Kidney (tissue), 14 donors: ENCODE results near the gene MXI1. TPM values are rescaled to one million over a fixed set of nuclear protein-coding genes. Genes with fewer than 3 reads are reported as not detected.
A peak's percentile ranks its signal among the peaks of the same experiment; 100 is the strongest.

Experiments used
- DNase-seq, 5 donors: peaks; one replicate each; pipeline ENCODE4 v3.0.0-alpha.2; 2013 to 2020
- FAIRE-seq: peaks from 2 replicates; lab custom pipeline; 2012; peaks lifted over from hg19 to GRCh38; lab: Jason Lieb, UNC
- H3K27ac ChIP-seq, 2 donors: one replicate each; pipeline ENCODE4 v1.7.0; 2013; ENCODE audit warnings: low read depth in 2 of 2, low read length in 2 of 2, inconsistent platforms in 1 of 2
- H3K27me3 ChIP-seq: one replicate; pipeline ENCODE4 v1.7.1; 2013; ENCODE audit warnings: low read length, inconsistent platforms; ENCODE audit not compliant: control insufficient read depth, insufficient read depth
- H3K36me3 ChIP-seq, 3 donors: one replicate each; pipeline versions ENCODE4 v1.7.0 to v1.7.1; 2013; ENCODE audit warnings: low read length in 3 of 3, control low read depth in 1 of 3, inconsistent platforms in 1 of 3; ENCODE audit not compliant: insufficient read depth in 3 of 3, control insufficient read depth in 2 of 3
- H3K4me1 ChIP-seq, 3 donors: one replicate each; pipeline versions ENCODE4 v1.7.0 to v1.7.1; 2013; ENCODE audit warnings: low read length in 3 of 3, inconsistent platforms in 1 of 3, low read depth in 1 of 3; ENCODE audit not compliant: control insufficient read depth in 2 of 3, insufficient read depth in 2 of 3
- H3K4me3 ChIP-seq, 3 donors: one replicate each; pipeline versions ENCODE4 v1.7.0 to v1.8.1; 2013; ENCODE audit warnings: low read length in 3 of 3, control low read depth in 1 of 3, inconsistent platforms in 1 of 3
- H3K9ac ChIP-seq, 3 donors: one replicate each; pipeline versions ENCODE4 v1.7.0 to v1.7.1; 2013; ENCODE audit warnings: low read length in 3 of 3, control low read depth in 1 of 3, inconsistent platforms in 1 of 3
- H3K9me3 ChIP-seq, 3 donors: one replicate each; pipeline versions ENCODE4 v1.7.0 to v1.7.1; 2013; ENCODE audit warnings: low read length in 3 of 3, control low read depth in 1 of 3, inconsistent platforms in 1 of 3; ENCODE audit not compliant: control insufficient read depth in 2 of 3, insufficient read depth in 1 of 3
- CTCF ChIP-seq: IDR thresholded peaks from 3 replicates; pipeline ENCODE4 v1.5.1; 2012; ENCODE audit warnings: mild to moderate bottlenecking, moderate library complexity, borderline replicate concordance; ENCODE audit not compliant: insufficient read depth; ENCODE audit errors: extremely low read depth
- intact Hi-C: fragments of 100-400 bp; cut with DNase I; formaldehyde crosslinking; loops from one replicate; pipeline ENCODE4 v1.11.1; 2022
- polyA plus RNA-seq: library from polyadenylated mRNA; stranded (reverse); fragments of 350-450 nt; fragmentation: Illumina TruSeq; extraction: RNeasy Lipid Tissue Mini Kit (QIAGEN cat#74804); gene quantifications from one replicate; pipeline ENCODE4 v1.2.3, GENCODE V29; 2014; ENCODE audit warnings: low read depth, low replicate concordance; ENCODE audit not compliant: insufficient read depth
- total RNA-seq: library from RNA; stranded (reverse); fragmentation: NEBNext Ultra II Directional; extraction: Animal tissue kit (Norgen Biotek cat#: 25700); gene quantifications from one replicate; pipeline ENCODE4 v1.2.1, GENCODE V29; 2021
- donor health status: control.
- donor health status: control.
- donor health status: control.
- donor health status: control.
- donor health status: control.
- donor health status: DM: yes; HTN: yes; CAD: no.
- donor health status: Normal renal cell carcinoma (clear cell type).

The MXI1 gene
- total and polyA plus RNA-seq, 2 donors from 2014 or later, result 27.6 to 29.0 TPM

GRCh38 chr10:110304780-110305421 lies 97.5 kb downstream of the MXI1 start, which contains the start of gene SMNDC1:
TSS of gene SMNDC1 (minus strand) at chr10:110304920. CDS start at chr10:110303587, 1,333 bp downstream.
- H3K4me3 ChIP-seq, result peak within 1 kb of the TSS; percentile 77 to 96 (median 93)
- peaks cover 2 to 32% (median 8%) of the 10 kb centered on the region in 3 donors for H3K36me3 ChIP-seq
- H3K27ac ChIP-seq, result peak within 1 kb of the TSS; percentile 90 to 91
- H3K27me3 ChIP-seq, result no peaks in the 10 kb centered on the region
- TF ChIP-seq CTCF, result no peak
- intact Hi-C loops, result no loop called here
- no peaks in the 10 kb centered on the region for H3K9me3 ChIP-seq
- FAIRE-seq (peak; percentile 92), DNase-seq (peak; percentile 99)
- H3K9ac ChIP-seq, result peak within 1 kb of the TSS; percentile 42 to 99 (median 43)
- H3K4me1 ChIP-seq, result peaks cover 0 to 25% (median 12%) of the 10 kb centered on the region in 3 donors

GRCh38 chr10:110305767-110306451 lies 98.5 kb downstream of the MXI1 start:
- Histone ChIP-seq H3K9me3 (no peaks in the 10 kb centered on the region), H3K27me3 (no peaks in the 10 kb centered on the region), H3K27ac (no peak overlapping the region), H3K36me3 (peaks cover 2 to 26% (median 4%) of the 10 kb centered on the region in 3 donors), H3K4me3 (peak overlapping the region in 2 of 3 donors; percentile 4 to 7), H3K4me1 (peaks cover 0 to 20% (median 8%) of the 10 kb centered on the region in 3 donors), H3K9ac (peak overlapping the region in 1 of 3 donors; percentile 3)
- intact Hi-C loops, result no loop called here
- peak; percentile 62 for TF ChIP-seq CTCF
- FAIRE-seq, result peak; percentile 88
- DNase-seq, result peak in 4 of 5 donors; percentile 48 to 83 (median 69)

- intact Hi-C loops, result no loop called here
These were observed 99.0 kb downstream of the MXI1 start for GRCh38 chr10:110306452-110306768.

More at GRCh38 chr10:110306452-110306768, 99.0 kb downstream of the MXI1 start:
- Histone ChIP-seq H3K9ac (no peak overlapping the region), H3K4me3 (peak overlapping the region in 2 of 3 donors; percentile 4 to 7), H3K36me3 (peaks cover 2 to 21% (median 4%) of the 10 kb centered on the region in 3 donors), H3K4me1 (peaks cover 0 to 16% (median 8%) of the 10 kb centered on the region in 3 donors), H3K27ac (no peak overlapping the region), H3K9me3 (no peaks in the 10 kb centered on the region), H3K27me3 (no peaks in the 10 kb centered on the region)
- DNase-seq (no peak), FAIRE-seq (no peak)
- no peak for TF ChIP-seq CTCF
